ENCODE measurements around the gene LKAAEAR1. TPM values are rescaled to one million over a fixed set of nuclear protein-coding genes. Genes with fewer than 3 reads are reported as not detected.

LKAAEAR1 gene
- polyA plus RNA-seq, 2 of the 4 experiments (the other 2 are of a cell fraction), result 0.14 to 0.56 TPM

GRCh38 chr20:64051561-64052325 lies 32.5 kb downstream of the LKAAEAR1 start:
- no peak for FAIRE-seq
- ChIA-PET CTCF (interaction anchor here (1.0 to 6.1 kb wide), 6 partner anchors 8 to 77 kb away, joined by 3 to 85 read pairs (median 10); partner anchors contain the start of gene TCEA2), POLR2A (interaction anchor here (6.5 kb wide), 1 partner anchor 11 kb away, joined by 29 read pairs; the partner anchor contains the start of gene TCEA2)
- TF ChIP-seq REST (IDR thresholded peaks at IDR 0.05) (no peak), HOXB5 (CRISPR knock-in tag; IDR thresholded peaks at IDR 0.05) (no peak), MAX (IDR thresholded peaks at IDR 0.05) (no peak), HMGXB4 (CRISPR knock-in tag; IDR thresholded peaks at IDR 0.05; ENCODE audit: borderline replicate concordance) (no peak), SREBF2 (IDR thresholded peaks at IDR 0.05) (no peak), TFCP2L1 (CRISPR knock-in tag; IDR thresholded peaks at IDR 0.05) (no peak), MAFK (IDR thresholded peaks at IDR 0.05; ENCODE audit: partially characterized antibody) (no peak), NR3C1 (IDR thresholded peaks at IDR 0.05) (no peak), FOSB (CRISPR knock-in tag; IDR thresholded peaks at IDR 0.05) (no peak), CBX8 (IDR thresholded peaks at IDR 0.05) (no peak), RARB (CRISPR knock-in tag; IDR thresholded peaks at IDR 0.05) (no peak), PHF8 (IDR thresholded peaks at IDR 0.05; ENCODE audit: borderline replicate concordance, low read depth) (no peak), ESRRA (IDR thresholded peaks at IDR 0.05; ENCODE audit: borderline replicate concordance, low read length) (no peak), JUNB (IDR thresholded peaks at IDR 0.05) (no peak), RAD21 (conservative IDR thresholded peaks at IDR 0.05 in 1 of 2, IDR thresholded peaks at IDR 0.05 in 1 of 2) (no peak), ZSCAN20 (CRISPR knock-in tag; IDR thresholded peaks at IDR 0.05) (no peak), CHD4 (IDR thresholded peaks at IDR 0.05; ENCODE audit: borderline replicate concordance) (no peak), ZNF302 (CRISPR knock-in tag; IDR thresholded peaks at IDR 0.05) (no peak), ZFP36 (IDR thresholded peaks at IDR 0.05; ENCODE audit: borderline replicate concordance, partially characterized antibody) (no peak), ATOH8 (CRISPR knock-in tag; IDR thresholded peaks at IDR 0.05; ENCODE audit: low read depth) (no peak)
- ATAC-seq, result peak in 1 of 2 experiments; percentile 25; a peak in 2 of 6 replicates
- Histone ChIP-seq H3K4me1 (peaks cover 45% of the 10 kb centered on the region), H3K4me2 (no peak overlapping the region), H3K27ac (peak overlapping the region in 1 of 2 experiments; percentile 52; a peak in 2 of 6 replicates), H3K9me3 (no peaks in the 10 kb centered on the region), H3K4me3 (no peak overlapping the region)
- no peak for DNase-seq (ENCODE audit: low read depth in 1 of 2, low spot score in 1 of 2)
- 60% methylated on average over 14 of the region's 15 CpGs for WGBS (ENCODE audit: missing lambda C conversion rate)

Measured in A549 (cell line).